Measurements from ENCODE around the gene CARMIL3. TPM values are rescaled to one million over a fixed set of nuclear protein-coding genes. Genes with fewer than 3 reads are reported as not detected.
"Not testable (repeated sequence)": the region's sequence is repeated elsewhere in the genome, so short reads cannot be mapped to it uniquely, and the experiment has no call there.

CARMIL3 gene, protein sequence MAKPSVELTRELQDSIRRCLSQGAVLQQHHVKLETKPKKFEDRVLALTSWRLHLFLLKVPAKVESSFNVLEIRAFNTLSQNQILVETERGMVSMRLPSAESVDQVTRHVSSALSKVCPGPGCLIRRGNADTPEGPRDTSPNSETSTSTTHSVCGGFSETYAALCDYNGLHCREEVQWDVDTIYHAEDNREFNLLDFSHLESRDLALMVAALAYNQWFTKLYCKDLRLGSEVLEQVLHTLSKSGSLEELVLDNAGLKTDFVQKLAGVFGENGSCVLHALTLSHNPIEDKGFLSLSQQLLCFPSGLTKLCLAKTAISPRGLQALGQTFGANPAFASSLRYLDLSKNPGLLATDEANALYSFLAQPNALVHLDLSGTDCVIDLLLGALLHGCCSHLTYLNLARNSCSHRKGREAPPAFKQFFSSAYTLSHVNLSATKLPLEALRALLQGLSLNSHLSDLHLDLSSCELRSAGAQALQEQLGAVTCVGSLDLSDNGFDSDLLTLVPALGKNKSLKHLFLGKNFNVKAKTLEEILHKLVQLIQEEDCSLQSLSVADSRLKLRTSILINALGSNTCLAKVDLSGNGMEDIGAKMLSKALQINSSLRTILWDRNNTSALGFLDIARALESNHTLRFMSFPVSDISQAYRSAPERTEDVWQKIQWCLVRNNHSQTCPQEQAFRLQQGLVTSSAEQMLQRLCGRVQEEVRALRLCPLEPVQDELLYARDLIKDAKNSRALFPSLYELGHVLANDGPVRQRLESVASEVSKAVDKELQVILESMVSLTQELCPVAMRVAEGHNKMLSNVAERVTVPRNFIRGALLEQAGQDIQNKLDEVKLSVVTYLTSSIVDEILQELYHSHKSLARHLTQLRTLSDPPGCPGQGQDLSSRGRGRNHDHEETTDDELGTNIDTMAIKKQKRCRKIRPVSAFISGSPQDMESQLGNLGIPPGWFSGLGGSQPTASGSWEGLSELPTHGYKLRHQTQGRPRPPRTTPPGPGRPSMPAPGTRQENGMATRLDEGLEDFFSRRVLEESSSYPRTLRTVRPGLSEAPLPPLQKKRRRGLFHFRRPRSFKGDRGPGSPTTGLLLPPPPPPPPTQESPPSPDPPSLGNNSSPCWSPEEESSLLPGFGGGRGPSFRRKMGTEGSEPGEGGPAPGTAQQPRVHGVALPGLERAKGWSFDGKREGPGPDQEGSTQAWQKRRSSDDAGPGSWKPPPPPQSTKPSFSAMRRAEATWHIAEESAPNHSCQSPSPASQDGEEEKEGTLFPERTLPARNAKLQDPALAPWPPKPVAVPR (N-terminal part only)
- total RNA-seq: under 1 TPM in 1 of 2 donors, not detected in 1; 0.31 TPM
- 0.23 to 0.38 reads per million in 2 donors for total RNA-seq

DNA sequence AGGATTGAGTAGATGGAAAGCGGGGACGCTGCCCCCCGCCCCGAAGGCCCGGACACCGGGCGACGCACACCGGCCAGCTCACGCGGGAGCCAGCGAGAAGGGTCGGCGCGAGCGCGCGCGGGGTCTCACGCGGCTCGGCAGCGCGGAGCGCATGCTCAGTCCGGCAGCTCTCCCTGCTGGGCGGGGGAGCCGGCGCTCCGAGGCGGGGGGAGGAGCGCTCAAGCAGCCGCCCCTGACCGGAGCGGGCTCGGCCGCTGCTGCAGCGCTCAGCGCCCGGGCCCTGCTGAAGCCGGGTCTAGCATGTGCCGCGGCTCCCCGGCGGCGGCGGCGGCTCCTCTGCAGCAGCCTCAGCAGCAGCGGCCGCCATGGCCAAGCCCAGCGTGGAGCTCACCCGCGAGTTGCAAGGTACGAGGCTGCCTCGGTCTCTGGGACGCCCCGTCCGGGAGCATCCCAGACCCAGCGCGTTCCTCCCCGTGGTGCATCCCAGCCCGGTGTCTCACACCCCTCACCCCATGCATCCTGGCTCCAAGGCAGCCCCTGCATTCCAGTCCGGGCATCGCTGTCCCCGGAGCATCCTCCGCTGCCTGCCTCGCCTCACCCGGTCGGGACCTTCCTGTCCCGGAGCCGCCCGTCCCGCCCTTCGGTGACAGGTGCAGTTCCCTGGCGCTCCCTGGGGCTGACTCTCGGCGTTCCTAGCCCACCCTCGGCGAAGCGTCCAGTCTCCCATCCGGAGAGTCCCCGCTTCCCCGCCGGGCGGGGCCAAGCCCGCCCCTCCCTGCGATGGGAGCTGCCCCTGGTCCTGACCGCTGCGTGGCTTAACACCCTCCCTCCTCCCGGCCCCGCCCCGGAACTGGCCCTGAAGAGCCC, at the start of gene CARMIL3:
Gene CARMIL3, plus strand, starts transcription at position 221 of the 867 bp plus-strand sequence. Its CDS starts 145 bp downstream, at position 366.
- peak within 1 kb of the TSS; percentile 88 for H3K4me3 Mint-ChIP-seq
- H3K27me3 Mint-ChIP-seq: peaks cover 50% of the 10 kb centered on the region
- DNase-seq (peak; percentile 37 to 62 (median 49)), ATAC-seq (peak; percentile 78)
- H3K27ac Mint-ChIP-seq: peak within 1 kb of the TSS; percentile 39
- peaks cover 7% of the 10 kb centered on the region for H3K4me1 Mint-ChIP-seq
- H3K36me3 Mint-ChIP-seq (ENCODE audit: low read depth): peaks cover 4% of the 10 kb centered on the region
- H3K9me3 ChIP-seq (ENCODE audit: control insufficient read depth, low read length, poor library complexity, severe bottlenecking): no peaks in the 10 kb centered on the region

DNA sequence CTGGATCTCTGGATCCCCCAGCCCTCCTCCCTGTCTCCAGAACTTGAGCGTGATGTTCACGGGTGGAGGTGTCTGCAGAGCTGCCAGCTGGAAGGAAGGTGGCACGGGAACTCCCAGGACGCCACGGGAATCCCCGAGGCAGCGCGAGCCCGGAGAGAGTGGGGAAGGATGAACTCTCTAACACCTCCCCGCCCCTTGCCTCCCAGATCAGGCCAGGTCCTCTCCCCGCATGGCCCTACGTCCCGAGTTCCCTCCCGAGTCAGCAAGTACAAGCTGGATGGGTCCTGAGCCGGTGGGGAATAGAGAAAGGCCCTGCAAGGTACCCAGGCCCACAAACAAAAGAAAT, 45.4 kb upstream of the CARMIL3 start:
- not testable (repeated sequence) for DNase-seq; H3K9me3 ChIP-seq (ENCODE audit: control insufficient read depth, low read length, poor library complexity, severe bottlenecking); H3K36me3 Mint-ChIP-seq (ENCODE audit: low read depth); H3K27ac Mint-ChIP-seq; H3K4me3 Mint-ChIP-seq; H3K27me3 Mint-ChIP-seq
- peak; percentile 58 for ATAC-seq
- H3K4me1 Mint-ChIP-seq: peaks cover 24% of the 10 kb centered on the region

DNA sequence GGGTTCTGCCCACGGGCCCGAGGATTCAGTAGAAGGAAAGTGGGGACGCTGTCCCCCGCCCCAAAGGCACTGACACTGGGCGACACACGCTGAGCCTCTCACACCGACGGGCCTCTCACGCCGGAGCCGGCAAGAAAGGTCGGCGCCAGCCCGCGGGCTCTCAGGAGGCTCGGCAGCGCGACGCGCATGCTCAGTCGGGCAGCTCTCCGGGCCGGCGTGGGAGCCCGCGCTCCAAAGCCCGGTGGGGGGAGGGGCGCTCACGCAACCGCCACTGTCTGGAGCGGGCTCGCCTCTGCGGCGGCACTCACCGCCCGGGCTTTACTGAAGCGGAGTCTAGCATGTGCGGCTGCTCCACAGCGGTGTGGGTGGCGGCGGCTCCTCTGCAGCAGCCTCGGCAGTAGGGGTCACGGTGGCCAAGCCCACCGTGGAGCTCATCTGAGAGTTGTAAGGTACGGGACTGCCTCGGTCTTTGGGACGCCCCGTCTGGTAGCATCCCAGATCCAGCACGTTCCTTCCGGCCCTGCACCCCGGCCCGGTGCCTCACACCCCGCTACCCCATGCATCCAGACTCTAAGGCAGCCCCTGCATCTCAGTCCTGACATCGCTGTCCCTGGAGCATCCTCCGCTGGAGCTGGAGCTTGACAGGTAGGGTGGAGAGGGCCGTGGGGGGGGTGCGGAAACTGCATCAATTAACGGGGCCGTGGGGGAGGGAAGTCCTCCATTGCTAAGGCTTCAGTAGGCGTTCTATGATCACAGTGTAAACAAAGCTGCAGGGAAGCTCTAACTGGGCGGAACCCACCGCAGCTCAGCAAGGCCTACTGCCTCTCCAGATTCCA, 44.8 kb upstream of the CARMIL3 start:
- Mint-ChIP-seq H3K4me3 (peak overlapping the region; percentile 83), H3K4me1 (peaks cover 24% of the 10 kb centered on the region)
- H3K27ac Mint-ChIP-seq; H3K9me3 ChIP-seq (ENCODE audit: control insufficient read depth, low read length, poor library complexity, severe bottlenecking); H3K27me3 Mint-ChIP-seq; H3K36me3 Mint-ChIP-seq (ENCODE audit: low read depth): not testable (repeated sequence)
- ATAC-seq: peak; percentile 87
- DNase-seq: peak; percentile 47 to 68 (median 67)

DNA sequence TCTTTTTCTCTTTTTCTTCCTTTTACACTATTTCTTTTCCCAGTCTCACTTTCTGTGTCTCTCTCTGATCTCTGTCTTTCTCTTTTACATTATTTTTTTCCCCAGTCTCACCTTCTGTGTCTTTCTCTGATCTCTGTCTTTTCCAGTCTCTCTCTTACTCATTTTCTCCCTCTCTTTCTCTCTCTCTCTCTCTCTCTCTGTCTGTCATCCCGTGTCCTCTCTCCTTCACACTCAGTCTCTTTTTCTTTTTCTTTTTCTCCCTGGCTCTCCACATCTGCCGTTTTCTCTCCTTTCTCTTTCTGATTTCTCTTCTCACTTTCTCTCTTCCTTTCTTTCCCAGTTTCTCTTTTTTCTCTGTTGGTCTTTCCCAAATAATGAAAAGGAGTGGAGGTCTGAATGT, 40.8 kb upstream of the CARMIL3 start:
- Mint-ChIP-seq H3K4me3 (peak overlapping the region; percentile 45), H3K36me3 (ENCODE audit: low read depth) (no peaks in the 10 kb centered on the region), H3K27ac (peak overlapping the region; percentile 97), H3K27me3 (no peaks in the 10 kb centered on the region), H3K4me1 (peaks cover 27% of the 10 kb centered on the region)
- no peak for DNase-seq
- no peak for ATAC-seq
- no peaks in the 10 kb centered on the region for H3K9me3 ChIP-seq (ENCODE audit: control insufficient read depth, low read length, poor library complexity, severe bottlenecking)

DNA sequence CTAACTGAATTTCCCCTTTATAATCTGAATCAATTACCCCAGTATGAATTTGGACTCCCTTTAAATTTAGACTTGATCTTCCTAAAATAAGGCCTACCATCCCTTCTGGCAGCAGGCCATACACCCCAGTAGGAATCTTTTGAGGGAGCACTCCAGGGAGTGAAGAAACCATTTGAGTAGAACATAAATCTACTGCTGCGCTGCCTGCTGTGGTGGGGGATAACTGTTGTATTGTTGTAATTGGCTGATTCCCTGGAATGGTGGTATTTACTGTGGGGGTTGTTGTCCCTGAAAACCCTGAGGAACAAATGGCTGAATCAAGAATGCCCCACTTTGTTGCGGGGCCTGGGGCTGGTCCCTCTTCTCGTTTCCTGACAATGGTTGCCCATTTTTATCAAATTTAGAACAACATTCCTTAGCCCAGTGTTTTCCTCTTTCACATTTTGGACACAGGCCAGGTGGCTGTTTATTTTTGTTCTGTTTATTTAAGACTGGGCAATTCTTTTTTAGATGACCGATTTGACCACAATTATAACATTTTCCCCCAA, 39.0 kb upstream of the CARMIL3 start:
- ATAC-seq; H3K27me3 Mint-ChIP-seq; H3K9me3 ChIP-seq (ENCODE audit: control insufficient read depth, low read length, poor library complexity, severe bottlenecking); H3K27ac Mint-ChIP-seq; H3K4me3 Mint-ChIP-seq; H3K36me3 Mint-ChIP-seq (ENCODE audit: low read depth); DNase-seq: not testable (repeated sequence)
- H3K4me1 Mint-ChIP-seq: peaks cover 27% of the 10 kb centered on the region

DNA sequence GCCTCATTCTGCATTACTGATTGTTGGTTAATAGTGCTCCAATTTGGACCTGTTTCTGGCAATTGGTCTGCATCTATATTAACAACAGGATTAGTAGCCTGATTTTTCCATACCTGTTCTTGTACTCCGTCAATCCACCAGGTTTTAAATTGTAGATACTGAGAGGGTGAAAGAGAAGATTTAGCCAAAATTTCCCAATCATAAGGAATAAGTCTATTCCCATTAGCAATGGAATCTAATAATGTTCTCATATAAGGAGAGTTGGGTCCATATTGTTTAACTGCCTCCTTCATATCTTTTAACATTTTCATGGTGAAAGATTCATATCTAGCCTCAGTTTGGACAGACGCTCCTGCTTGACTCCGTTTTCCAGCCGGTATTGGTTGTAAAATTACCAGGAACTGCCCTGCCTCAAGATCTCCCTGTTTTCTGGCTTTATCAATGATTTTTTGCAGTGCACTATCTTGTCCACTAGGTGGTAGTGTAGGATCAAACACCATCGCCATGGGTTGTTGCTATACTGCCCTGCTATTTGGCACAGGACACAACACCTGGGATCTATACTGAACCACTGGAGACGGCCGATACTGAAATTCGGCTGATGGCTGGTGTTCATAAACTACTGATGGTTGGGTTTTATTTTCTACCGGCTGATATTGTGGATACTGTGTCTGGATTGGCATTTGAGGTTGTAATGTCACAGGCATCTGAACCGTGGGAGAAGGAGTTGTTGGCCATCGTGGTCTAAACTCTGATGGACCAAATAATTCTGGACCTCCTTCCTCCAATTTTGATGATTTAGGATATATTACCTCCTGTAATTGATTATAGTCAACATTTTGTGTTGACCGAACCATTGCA, 37.9 kb upstream of the CARMIL3 start:
- H3K4me1 Mint-ChIP-seq: peaks cover 20% of the 10 kb centered on the region
- peaks cover 3% of the 10 kb centered on the region for H3K36me3 Mint-ChIP-seq (ENCODE audit: low read depth)
- no peaks in the 10 kb centered on the region for H3K27me3 Mint-ChIP-seq
- no peaks in the 10 kb centered on the region for H3K9me3 ChIP-seq (ENCODE audit: control insufficient read depth, low read length, poor library complexity, severe bottlenecking)
- DNase-seq (peak in 2 of 3 donors; percentile 16 to 17), ATAC-seq (peak; percentile 90)
- no peak overlapping the region for H3K27ac Mint-ChIP-seq
- no peak overlapping the region for H3K4me3 Mint-ChIP-seq

DNA sequence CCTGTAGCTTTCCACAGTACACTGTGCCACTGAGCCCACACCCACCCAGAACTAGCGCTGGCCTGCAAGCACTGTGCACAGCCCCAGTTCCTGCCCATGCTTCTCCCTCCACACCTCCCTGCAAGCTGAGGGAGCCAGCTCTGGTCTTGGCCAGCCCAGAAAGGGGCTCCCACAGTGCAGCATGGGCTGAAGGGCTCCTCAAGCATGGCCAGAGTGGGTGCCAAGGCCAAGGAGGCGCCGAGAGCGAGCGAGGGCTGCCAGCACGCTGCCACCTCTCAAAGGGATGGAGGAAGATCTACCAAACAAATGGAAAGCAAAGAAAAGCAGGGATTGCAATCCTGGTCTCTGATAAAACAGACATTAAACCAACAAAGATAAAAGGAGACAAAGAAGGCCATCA, 36.1 kb upstream of the CARMIL3 start:
- ATAC-seq; H3K4me3 Mint-ChIP-seq; DNase-seq; H3K4me1 Mint-ChIP-seq; H3K27me3 Mint-ChIP-seq; H3K27ac Mint-ChIP-seq; H3K36me3 Mint-ChIP-seq (ENCODE audit: low read depth); H3K9me3 ChIP-seq (ENCODE audit: control insufficient read depth, low read length, poor library complexity, severe bottlenecking): not testable (repeated sequence)

DNA sequence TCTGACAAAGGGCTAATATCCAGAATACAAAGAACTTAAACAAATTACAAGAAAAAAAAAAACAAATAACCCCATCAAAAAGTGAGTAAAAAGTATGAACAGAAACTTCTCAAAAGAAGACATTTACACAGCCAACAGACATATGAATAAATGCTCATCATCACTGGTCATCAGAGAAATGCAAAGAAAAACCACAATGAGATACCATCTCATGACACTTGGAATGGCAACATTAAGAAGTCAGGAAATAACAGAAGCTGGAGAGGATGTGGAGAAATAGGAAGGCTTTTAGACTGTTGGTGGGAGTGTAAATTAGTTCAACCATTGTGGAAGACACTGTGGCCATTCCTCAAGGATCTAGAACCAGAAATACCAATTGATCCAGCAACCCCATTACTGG, 32.8 kb upstream of the CARMIL3 start:
- DNase-seq; ATAC-seq; H3K27me3 Mint-ChIP-seq; H3K9me3 ChIP-seq (ENCODE audit: control insufficient read depth, low read length, poor library complexity, severe bottlenecking); H3K36me3 Mint-ChIP-seq (ENCODE audit: low read depth); H3K27ac Mint-ChIP-seq; H3K4me1 Mint-ChIP-seq; H3K4me3 Mint-ChIP-seq: not testable (repeated sequence)

DNA sequence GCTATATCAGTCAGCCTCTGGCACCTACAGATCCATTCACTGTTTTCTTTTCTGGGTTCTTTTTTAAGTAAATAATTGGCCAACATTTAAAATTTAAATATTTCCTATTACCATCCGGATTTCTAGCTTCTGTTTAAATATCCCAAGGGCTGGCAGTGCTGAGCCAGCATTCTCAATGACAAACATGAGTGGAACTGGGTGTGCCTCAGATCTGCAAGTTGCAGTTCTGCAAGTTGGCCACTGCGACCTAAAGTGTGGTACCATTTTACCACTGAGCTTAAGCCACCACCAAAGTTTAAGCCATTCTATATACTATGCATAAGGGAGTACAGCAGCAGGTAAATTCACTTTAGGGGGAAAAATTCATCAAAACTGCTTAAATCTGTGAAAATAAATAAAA, 31.9 kb upstream of the CARMIL3 start:
- H3K9me3 ChIP-seq (ENCODE audit: control insufficient read depth, low read length, poor library complexity, severe bottlenecking); H3K4me1 Mint-ChIP-seq; H3K4me3 Mint-ChIP-seq; H3K27ac Mint-ChIP-seq; H3K27me3 Mint-ChIP-seq; H3K36me3 Mint-ChIP-seq (ENCODE audit: low read depth); DNase-seq: not testable (repeated sequence)
- peak; percentile 61 for ATAC-seq

DNA sequence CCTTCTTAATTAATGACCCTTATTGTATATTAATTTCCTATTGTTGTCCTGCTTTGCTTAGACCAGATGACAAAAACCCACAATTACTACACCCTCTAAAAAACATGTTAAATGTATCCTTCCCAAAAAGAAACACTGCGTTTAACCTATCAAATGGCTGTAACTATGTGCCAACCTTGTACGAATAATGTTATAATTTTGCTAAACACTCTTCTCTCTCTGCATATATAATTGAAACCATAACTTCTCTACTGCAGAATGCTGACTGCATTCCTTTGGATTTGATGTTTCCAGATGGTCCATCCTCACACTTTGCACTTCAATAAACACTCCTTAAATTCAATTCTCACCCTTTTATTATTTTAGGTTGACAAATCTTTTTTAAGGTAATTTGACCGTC, 31.3 kb upstream of the CARMIL3 start:
- not testable (repeated sequence) for DNase-seq; H3K4me1 Mint-ChIP-seq; ATAC-seq; H3K36me3 Mint-ChIP-seq (ENCODE audit: low read depth); H3K27me3 Mint-ChIP-seq; H3K9me3 ChIP-seq (ENCODE audit: control insufficient read depth, low read length, poor library complexity, severe bottlenecking); H3K27ac Mint-ChIP-seq; H3K4me3 Mint-ChIP-seq

DNA sequence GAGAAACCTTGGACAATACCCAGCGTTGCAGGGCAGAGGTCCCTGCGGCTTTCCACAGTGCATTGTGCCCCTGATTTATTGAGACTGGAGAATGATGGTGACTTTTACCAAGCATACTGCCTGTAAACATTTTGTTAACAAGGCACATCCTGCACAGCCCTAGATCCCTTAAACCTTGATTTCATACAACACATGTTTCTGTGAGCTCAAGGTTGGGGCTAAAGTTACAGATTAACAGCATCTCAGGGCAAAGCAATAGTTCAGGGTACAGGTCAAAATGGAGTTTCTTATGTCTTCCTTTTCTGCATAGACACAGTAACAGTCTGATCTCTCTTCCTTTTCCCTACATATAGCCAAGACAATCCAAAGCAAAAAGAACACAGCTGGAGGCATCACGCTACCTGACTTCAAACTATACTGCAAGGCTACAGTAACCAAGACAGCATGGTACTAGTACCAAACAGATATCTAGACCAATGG, 26.8 kb upstream of the CARMIL3 start:
- H3K4me1 Mint-ChIP-seq; H3K27me3 Mint-ChIP-seq; DNase-seq; H3K27ac Mint-ChIP-seq; H3K9me3 ChIP-seq (ENCODE audit: control insufficient read depth, low read length, poor library complexity, severe bottlenecking); ATAC-seq; H3K4me3 Mint-ChIP-seq; H3K36me3 Mint-ChIP-seq (ENCODE audit: low read depth): not testable (repeated sequence)
